Activated CD8-positive, alpha-beta T cell treated with anti-CD3 and anti-CD28 coated beads for 36 hours (primary cell): ENCODE results near the gene KRTAP20-2. TPM values are rescaled to one million over a fixed set of nuclear protein-coding genes. Genes with fewer than 3 reads are reported as not detected.

Experiments used
- ATAC-seq: fragments of 200-7000 bp; cut with Tn5 transposase; one replicate; pipeline ENCODE4 v1.10.0; 2021; ENCODE audit warnings: mild to moderate bottlenecking, moderate library complexity
- CTCF ChIA-PET: fragments of 350-600 bp; sonication (Branson Sonifier 250); formaldehyde crosslinking; loops from one replicate; lab custom pipeline; 2021; ENCODE audit warnings: antibody characterized with exemption; lab: Charles Lee
- POLR2A ChIA-PET: fragments of 350-600 bp; sonication (Branson Sonifier 250); formaldehyde crosslinking; loops from one replicate; lab custom pipeline; 2021; ENCODE audit warnings: antibody characterized with exemption; lab: Charles Lee
- DNase-seq: peaks from one replicate; pipeline ENCODE4 v3.0.0-alpha.2; 2020
- H3K27ac Mint-ChIP-seq: one replicate; pipeline ENCODE4 v1.8.0; 2021; ENCODE audit warnings: mild to moderate bottlenecking, mixed read lengths
- H3K27me3 Mint-ChIP-seq: one replicate; pipeline ENCODE4 v1.8.0; 2021; ENCODE audit warnings: mixed read lengths
- H3K36me3 Mint-ChIP-seq: one replicate; pipeline ENCODE4 v1.8.0; 2021; ENCODE audit warnings: low read depth, mixed read lengths
- H3K4me1 Mint-ChIP-seq: one replicate; pipeline ENCODE4 v1.8.0; 2021; ENCODE audit warnings: low read depth, mixed read lengths
- H3K4me3 Mint-ChIP-seq: one replicate; pipeline ENCODE4 v1.8.0; 2021; ENCODE audit warnings: mild to moderate bottlenecking, moderate library complexity, mixed read lengths
- H3K9me3 Mint-ChIP-seq: one replicate; pipeline ENCODE4 v1.8.0; 2021; ENCODE audit warnings: mixed read lengths
- CTCF ChIP-seq: fragments of 200-600 bp; IDR thresholded peaks from one replicate; pipeline ENCODE4 v1.8.0; 2022; ENCODE audit warnings: antibody characterized with exemption, mild to moderate bottlenecking
- intact Hi-C: fragments of 100-400 bp; cut with micrococcal nuclease; formaldehyde crosslinking; loops from one replicate; pipeline ENCODE4 v1.10.0; 2022
- total RNA-seq, 2 experiments: library from RNA; stranded (reverse); gene quantifications; one replicate each; pipeline ENCODE4 v1.2.3, GENCODE V29; 2021

KRTAP20-2 gene
- total RNA-seq, 2 experiments from 2014 or later = not detected

GRCh38 chr21:30629200-30629599 is 5.8 kb upstream of the KRTAP20-2 start:
- POLR2A ChIA-PET = no interaction called here
- H3K9me3 Mint-ChIP-seq = no peaks in the 10 kb centered on the region
- DNase-seq (no peak), ATAC-seq (no peak)
- no peak overlapping the region for H3K4me3 Mint-ChIP-seq
- no peak for TF ChIP-seq CTCF
- H3K4me1 Mint-ChIP-seq = no peaks in the 10 kb centered on the region
- intact Hi-C loops = no loop called here
- CTCF ChIA-PET = no interaction called here
- no peaks in the 10 kb centered on the region for H3K36me3 Mint-ChIP-seq
- no peaks in the 10 kb centered on the region for H3K27me3 Mint-ChIP-seq
- H3K27ac Mint-ChIP-seq = no peak overlapping the region

- H3K36me3 Mint-ChIP-seq = no peaks in the 10 kb centered on the region
- intact Hi-C loops = no loop called here
- no peak for DNase-seq
- no peak for ATAC-seq
- no peak overlapping the region for H3K4me3 Mint-ChIP-seq
- H3K4me1 Mint-ChIP-seq = no peaks in the 10 kb centered on the region
- H3K9me3 Mint-ChIP-seq = no peaks in the 10 kb centered on the region
- POLR2A ChIA-PET = no interaction called here
- CTCF ChIA-PET = no interaction called here
- no peak overlapping the region for H3K27ac Mint-ChIP-seq
- no peak for TF ChIP-seq CTCF
- H3K27me3 Mint-ChIP-seq = no peaks in the 10 kb centered on the region
These were observed 3.7 kb downstream of the KRTAP20-2 start for GRCh38 chr21:30638686-30639085.

GRCh38 chr21:30642564-30642963 is 7.6 kb downstream of the KRTAP20-2 start, which contains the start of gene KRTAP20-3:
Gene KRTAP20-3 (plus strand): TSS chr21:30642864.
- ChIA-PET POLR2A (no interaction called here), CTCF (no interaction called here)
- Mint-ChIP-seq H3K9me3 (no peaks in the 10 kb centered on the region), H3K27me3 (no peaks in the 10 kb centered on the region), H3K36me3 (no peaks in the 10 kb centered on the region), H3K4me1 (no peaks in the 10 kb centered on the region), H3K27ac (no peak within 1 kb of the TSS), H3K4me3 (no peak within 1 kb of the TSS)
- DNase-seq (no peak), ATAC-seq (no peak)
- intact Hi-C loops = no loop called here
- no peak for TF ChIP-seq CTCF

- Mint-ChIP-seq H3K27me3 (peaks cover 3% of the 10 kb centered on the region), H3K36me3 (no peaks in the 10 kb centered on the region), H3K4me3 (no peak overlapping the region), H3K4me1 (no peaks in the 10 kb centered on the region), H3K27ac (no peak overlapping the region), H3K9me3 (no peaks in the 10 kb centered on the region)
- ChIA-PET CTCF (no interaction called here), POLR2A (no interaction called here)
- intact Hi-C loops = no loop called here
- ATAC-seq = no peak
- DNase-seq = no peak
- TF ChIP-seq CTCF = no peak
These were observed 12.0 kb downstream of the KRTAP20-2 start for GRCh38 chr21:30646904-30647414.

- no peak for ATAC-seq
These were observed 17.9 kb downstream of the KRTAP20-2 start for GRCh38 chr21:30652891-30653290.

More at GRCh38 chr21:30652891-30653290, 17.9 kb downstream of the KRTAP20-2 start:
- Mint-ChIP-seq H3K36me3 (no peaks in the 10 kb centered on the region), H3K4me3 (no peak overlapping the region), H3K27ac (no peak overlapping the region), H3K9me3 (no peaks in the 10 kb centered on the region), H3K27me3 (peaks cover 3% of the 10 kb centered on the region), H3K4me1 (no peaks in the 10 kb centered on the region)
- POLR2A ChIA-PET = no interaction called here
- intact Hi-C loops = no loop called here
- CTCF ChIA-PET = no interaction called here
- TF ChIP-seq CTCF = no peak
- no peak for DNase-seq
